K562 (cell line): ENCODE results near the gene BEST1. TPM values are rescaled to one million over a fixed set of nuclear protein-coding genes. Genes with fewer than 3 reads are reported as not detected.

Source experiments
- BCOR ChIP-seq: fragments of 450-650 bp; IDR thresholded peaks from 2 replicates; pipeline ENCODE4 v1.6.1; 2016
- CBX3 ChIP-seq, 2 experiments: IDR thresholded peaks; 1 replicate in 1 of 2; 2 replicates in 1 of 2; pipeline ENCODE4 v1.6.1; 2012; ENCODE audit warnings: inconsistent platforms in 2 of 2, low read length in 2 of 2, borderline replicate concordance in 1 of 2, control low read depth in 1 of 2
- GABPB2 ChIP-seq: fragments of 250-450 bp; sonication (Bioruptor Pico); conservative IDR thresholded peaks from 2 replicates; pipeline ENCODE4 v1.5.1; 2021; ENCODE audit warnings: mild to moderate bottlenecking
- MGA ChIP-seq: fragments of 450-650 bp; IDR thresholded peaks from 2 replicates; pipeline ENCODE4 v1.6.1; 2016; ENCODE audit warnings: mild to moderate bottlenecking, moderate library complexity
- NCOA4 ChIP-seq: fragments of 450-650 bp; IDR thresholded peaks from 2 replicates; pipeline ENCODE4 v1.6.1; 2018; ENCODE audit warnings: mild to moderate bottlenecking; ENCODE audit not compliant: partially characterized antibody
- NCOA6 ChIP-seq: fragments of 450-650 bp; IDR thresholded peaks from 2 replicates; pipeline ENCODE4 v1.6.1; 2017; ENCODE audit warnings: mild to moderate bottlenecking
- NFYB ChIP-seq: IDR thresholded peaks from 2 replicates; pipeline ENCODE4 v1.6.1; 2011; ENCODE audit warnings: mild to moderate bottlenecking, moderate library complexity; ENCODE audit not compliant: insufficient read length; ENCODE audit errors: extremely low read depth
- SIN3B ChIP-seq: fragments of 450-650 bp; IDR thresholded peaks from 2 replicates; pipeline ENCODE4 v1.6.1; 2017; ENCODE audit warnings: low read depth, mild to moderate bottlenecking, moderate library complexity
- SRF ChIP-seq, 2 experiments: fragments of 250-450, 450-650 bp in 1 of 2; sonication (Bioruptor Pico) in 1 of 2; sonication (generic) in 1 of 2; formaldehyde crosslinking; IDR thresholded peaks; 2 replicates each; pipeline versions ENCODE4 v1.5.0 to v1.5.1; 2020 to 2022; ENCODE audit warnings: mild to moderate bottlenecking in 1 of 2, missing genetic modification reagents in 1 of 2
- YBX1 ChIP-seq: fragments of 450-650 bp; IDR thresholded peaks from 2 replicates; pipeline ENCODE4 v1.7.1; 2016; ENCODE audit warnings: mild to moderate bottlenecking
- ZNF12 ChIP-seq: sonication (generic); formaldehyde crosslinking; IDR thresholded peaks from 2 replicates; pipeline ENCODE4 v1.4.0; 2020; ENCODE audit warnings: mild to moderate bottlenecking, missing genetic modification reagents
- ZNF143 ChIP-seq: sonication (generic); formaldehyde crosslinking; IDR thresholded peaks from 2 replicates; pipeline ENCODE4 v1.9.0; 2022; ENCODE audit warnings: mild to moderate bottlenecking, missing genetic modification reagents
- polyA plus RNA-seq, 8 experiments: library from polyadenylated mRNA; depleted of rRNA in 4 of 8; stranded (reverse) in 5 of 8; unstranded in 3 of 8; fragments of >200 nt; fragmentation: Nextera tagmentation in 2 of 8; fragmentation: Illumina TruSeq in 1 of 8; extraction: Ambion mirVana in 2 of 8; extraction: Trizol in 1 of 8; gene quantifications; 2 replicates each; pipeline versions ENCODE4 v1.2.1 to v1.2.3, GENCODE V29; 2011 to 2014; ENCODE audit warnings: inconsistent platforms in 1 of 8, missing spikeins in 1 of 8
- total RNA-seq, 7 experiments: library from RNA; depleted of rRNA in 6 of 7; stranded (reverse); fragments of >200 nt in 6 of 7; fragmentation: Illumina TruSeq in 2 of 7; extraction: Trizol in 2 of 7; gene quantifications; 2 replicates each; pipeline versions ENCODE4 v1.2.1 to v1.2.3, GENCODE V29; 2011 to 2021; ENCODE audit warnings: low replicate concordance in 1 of 7

The BEST1 gene
- total and polyA plus RNA-seq, 9 of the 15 experiments (the other 6 are each of a cell fraction or from before 2014, with no cell fraction given) = 0.07 to 1.3 (median 0.40) TPM

GRCh38 chr11:61964058-61964665 is 14.0 kb downstream of the BEST1 start (continued):
- TF ChIP-seq MGA (no peak), NFYB (no peak), SRF (CRISPR knock-in tag; IDR thresholded peaks at IDR 0.05) (no peak; a peak in 1 of 4 replicates), SIN3B (no peak), ZNF143 (no peak), GABPB2 (CRISPR knock-in tag) (peak; percentile 94; the same call in 1 of the 2 replicates), NCOA6 (no peak), ZNF12 (CRISPR knock-in tag) (no peak), CBX3 (IDR thresholded peaks at IDR 0.05; ENCODE audit: borderline replicate concordance in 1 of 2, low read length in 2 of 2) (no peak), BCOR (no peak), YBX1 (no peak), NCOA4 (no peak)
